NB4 (cell line): Measurements from ENCODE around the gene TMEM38B.

ENCODE experiments used
- DNase-seq: peaks from one replicate; pipeline ENCODE4 v3.0.0; 2010; ENCODE audit warnings: low read depth
- H3K4me3 ChIP-seq: one replicate; pipeline ENCODE4 v1.5.1; 2011; ENCODE audit warnings: mild to moderate bottlenecking, low read depth, low read length, moderate library complexity
- CTCF ChIP-seq: IDR thresholded peaks from one replicate; pipeline ENCODE4 v1.5.1; 2012; ENCODE audit warnings: low read depth, low read length
- MAX ChIP-seq: IDR thresholded peaks from 2 replicates; pipeline ENCODE4 v1.6.1; 2011; ENCODE audit warnings: low read depth, low read length
- MYC ChIP-seq: IDR thresholded peaks from 2 replicates; pipeline ENCODE4 v1.6.1; 2011; ENCODE audit warnings: low read depth, low read length
- POLR2A ChIP-seq: IDR thresholded peaks from 2 replicates; pipeline ENCODE4 v1.6.1; 2011; ENCODE audit warnings: mild to moderate bottlenecking; ENCODE audit not compliant: insufficient read length; ENCODE audit errors: extremely low read depth

TMEM38B gene

GRCh38 chr9:105816202-105816744 lies 121.9 kb downstream of the TMEM38B start:
- no peak for TF ChIP-seq MAX
- no peak for TF ChIP-seq POLR2A
- no peak for TF ChIP-seq MYC
- no peak for TF ChIP-seq CTCF
- H3K4me3 ChIP-seq: no peak overlapping the region
- DNase-seq: no peak

GRCh38 chr9:105816981-105817380 lies 122.6 kb downstream of the TMEM38B start:
- H3K4me3 ChIP-seq: no peak overlapping the region
- no peak for DNase-seq
- no peak for TF ChIP-seq POLR2A
- no peak for TF ChIP-seq MAX
- no peak for TF ChIP-seq CTCF
- no peak for TF ChIP-seq MYC

- TF ChIP-seq POLR2A: no peak
- no peak for TF ChIP-seq MYC
- TF ChIP-seq MAX: no peak
- no peak for TF ChIP-seq CTCF
- DNase-seq: no peak
- H3K4me3 ChIP-seq: no peak overlapping the region
These were observed 124.6 kb downstream of the TMEM38B start for GRCh38 chr9:105818903-105819302.

GRCh38 chr9:105822814-105823213 lies 128.5 kb downstream of the TMEM38B start:
- DNase-seq: no peak
- TF ChIP-seq POLR2A (no peak), MYC (no peak), MAX (no peak), CTCF (no peak)
- no peak overlapping the region for H3K4me3 ChIP-seq
